Measurements from ENCODE around the gene SSPN.

The SSPN gene

DNA sequence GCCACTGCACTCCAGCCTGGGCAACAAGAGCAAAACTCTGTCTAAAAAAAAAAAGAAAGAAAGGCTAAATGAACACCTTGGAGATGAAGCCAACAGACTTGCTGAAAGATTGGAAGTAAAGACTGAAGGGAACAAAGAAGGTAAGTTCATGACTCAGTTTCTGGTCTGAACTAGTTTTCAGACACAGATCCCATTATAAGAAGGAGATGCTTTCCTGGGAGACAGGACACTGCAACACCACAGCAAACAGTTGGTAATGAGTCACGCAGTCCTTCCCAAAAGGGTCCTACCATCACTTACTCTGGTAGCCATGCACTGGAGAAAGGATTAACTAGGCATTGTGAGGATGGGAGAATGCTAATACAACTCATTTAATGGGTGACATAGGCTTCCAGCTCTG lies 97.2 kb downstream of the SSPN start:
- TF ChIP-seq, protein P1, sequence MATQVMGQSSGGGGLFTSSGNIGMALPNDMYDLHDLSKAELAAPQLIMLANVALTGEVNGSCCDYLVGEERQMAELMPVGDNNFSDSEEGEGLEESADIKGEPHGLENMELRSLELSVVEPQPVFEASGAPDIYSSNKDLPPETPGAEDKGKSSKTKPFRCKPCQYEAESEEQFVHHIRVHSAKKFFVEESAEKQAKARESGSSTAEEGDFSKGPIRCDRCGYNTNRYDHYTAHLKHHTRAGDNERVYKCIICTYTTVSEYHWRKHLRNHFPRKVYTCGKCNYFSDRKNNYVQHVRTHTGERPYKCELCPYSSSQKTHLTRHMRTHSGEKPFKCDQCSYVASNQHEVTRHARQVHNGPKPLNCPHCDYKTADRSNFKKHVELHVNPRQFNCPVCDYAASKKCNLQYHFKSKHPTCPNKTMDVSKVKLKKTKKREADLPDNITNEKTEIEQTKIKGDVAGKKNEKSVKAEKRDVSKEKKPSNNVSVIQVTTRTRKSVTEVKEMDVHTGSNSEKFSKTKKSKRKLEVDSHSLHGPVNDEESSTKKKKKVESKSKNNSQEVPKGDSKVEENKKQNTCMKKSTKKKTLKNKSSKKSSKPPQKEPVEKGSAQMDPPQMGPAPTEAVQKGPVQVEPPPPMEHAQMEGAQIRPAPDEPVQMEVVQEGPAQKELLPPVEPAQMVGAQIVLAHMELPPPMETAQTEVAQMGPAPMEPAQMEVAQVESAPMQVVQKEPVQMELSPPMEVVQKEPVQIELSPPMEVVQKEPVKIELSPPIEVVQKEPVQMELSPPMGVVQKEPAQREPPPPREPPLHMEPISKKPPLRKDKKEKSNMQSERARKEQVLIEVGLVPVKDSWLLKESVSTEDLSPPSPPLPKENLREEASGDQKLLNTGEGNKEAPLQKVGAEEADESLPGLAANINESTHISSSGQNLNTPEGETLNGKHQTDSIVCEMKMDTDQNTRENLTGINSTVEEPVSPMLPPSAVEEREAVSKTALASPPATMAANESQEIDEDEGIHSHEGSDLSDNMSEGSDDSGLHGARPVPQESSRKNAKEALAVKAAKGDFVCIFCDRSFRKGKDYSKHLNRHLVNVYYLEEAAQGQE (IDR thresholded peaks at IDR 0.05; ENCODE audit: low read depth), result no peak
- TF ChIP-seq TCF12 (IDR thresholded peaks at IDR 0.05; ENCODE audit: low read depth) (no peak), TEAD4 (IDR thresholded peaks at IDR 0.05) (no peak), RAD21 (IDR thresholded peaks at IDR 0.05; ENCODE audit: low read depth) (no peak)
- TF ChIP-seq, protein P2, sequence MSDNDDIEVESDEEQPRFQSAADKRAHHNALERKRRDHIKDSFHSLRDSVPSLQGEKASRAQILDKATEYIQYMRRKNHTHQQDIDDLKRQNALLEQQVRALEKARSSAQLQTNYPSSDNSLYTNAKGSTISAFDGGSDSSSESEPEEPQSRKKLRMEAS (IDR thresholded peaks at IDR 0.05), result no peak

DNA sequence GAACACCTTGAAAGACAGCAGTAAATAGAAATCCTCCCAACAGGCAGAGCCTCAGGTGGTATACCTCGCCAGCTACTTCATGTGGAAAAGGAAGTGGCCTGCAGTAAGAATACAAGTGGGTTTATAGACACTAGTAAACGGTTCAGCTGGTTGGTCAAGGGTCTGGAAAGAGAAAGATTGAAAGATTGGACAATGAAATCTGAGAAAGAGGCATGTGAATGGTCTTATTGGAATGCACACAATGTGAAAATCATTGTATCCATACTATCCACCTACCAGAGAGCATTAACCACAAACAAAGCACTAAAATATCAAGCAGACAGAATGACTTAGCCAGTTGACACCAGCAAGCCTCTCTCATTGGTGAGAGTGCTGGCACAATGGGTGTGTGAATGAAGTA lies 98.2 kb downstream of the SSPN start:
- TF ChIP-seq TCF12 (IDR thresholded peaks at IDR 0.05; ENCODE audit: low read depth) (no peak), CEBPB (IDR thresholded peaks at IDR 0.05) (no peak), RAD21 (IDR thresholded peaks at IDR 0.05; ENCODE audit: low read depth) (no peak), YY1 (IDR thresholded peaks at IDR 0.05; ENCODE audit: low read depth) (no peak), EGR1 (IDR thresholded peaks at IDR 0.05) (no peak), CREB1 (IDR thresholded peaks at IDR 0.05; ENCODE audit: low read depth) (no peak), EP300 (IDR thresholded peaks at IDR 0.05; ENCODE audit: borderline replicate concordance) (peak; percentile 47; the same call in 1 of the 2 replicates), NFIC (IDR thresholded peaks at IDR 0.05) (peak; percentile 41), TAF1 (IDR thresholded peaks at IDR 0.05; ENCODE audit: low read depth) (no peak), FOXM1 (IDR thresholded peaks at IDR 0.05; ENCODE audit: borderline replicate concordance, low read depth) (no peak), TEAD4 (IDR thresholded peaks at IDR 0.05) (peak; percentile 61)
- TF ChIP-seq, protein P2 (IDR thresholded peaks at IDR 0.05), result 0 out of 2 replicates have a peak, but pooled peaks have one; percentile 12

GRCh38 chr12:26295001-26295400 lies 99.6 kb downstream of the SSPN start:
- no peak for TF ChIP-seq CEBPB (IDR thresholded peaks at IDR 0.05)
- no peak for TF ChIP-seq YY1 (IDR thresholded peaks at IDR 0.05; ENCODE audit: low read depth)
- TF ChIP-seq, protein P2 (IDR thresholded peaks at IDR 0.05), result no peak
- TF ChIP-seq NFIC (IDR thresholded peaks at IDR 0.05), result no peak
- TF ChIP-seq, protein P1 (IDR thresholded peaks at IDR 0.05; ENCODE audit: low read depth), result no peak
- no peak for TF ChIP-seq FOXM1 (IDR thresholded peaks at IDR 0.05; ENCODE audit: borderline replicate concordance, low read depth)
- no peak for TF ChIP-seq TAF1 (IDR thresholded peaks at IDR 0.05; ENCODE audit: low read depth)
- no peak for TF ChIP-seq TCF12 (IDR thresholded peaks at IDR 0.05; ENCODE audit: low read depth)
- TF ChIP-seq CREB1 (IDR thresholded peaks at IDR 0.05; ENCODE audit: low read depth), result no peak
- TF ChIP-seq, protein P3, sequence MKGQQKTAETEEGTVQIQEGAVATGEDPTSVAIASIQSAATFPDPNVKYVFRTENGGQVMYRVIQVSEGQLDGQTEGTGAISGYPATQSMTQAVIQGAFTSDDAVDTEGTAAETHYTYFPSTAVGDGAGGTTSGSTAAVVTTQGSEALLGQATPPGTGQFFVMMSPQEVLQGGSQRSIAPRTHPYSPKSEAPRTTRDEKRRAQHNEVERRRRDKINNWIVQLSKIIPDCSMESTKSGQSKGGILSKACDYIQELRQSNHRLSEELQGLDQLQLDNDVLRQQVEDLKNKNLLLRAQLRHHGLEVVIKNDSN (IDR thresholded peaks at IDR 0.05), result no peak
- no peak for TF ChIP-seq EP300 (IDR thresholded peaks at IDR 0.05; ENCODE audit: borderline replicate concordance)
- TF ChIP-seq EGR1 (IDR thresholded peaks at IDR 0.05), result no peak
- no peak for TF ChIP-seq ZBTB7A (IDR thresholded peaks at IDR 0.05; ENCODE audit: low read depth)
- no peak for TF ChIP-seq RAD21 (IDR thresholded peaks at IDR 0.05; ENCODE audit: low read depth)

DNA sequence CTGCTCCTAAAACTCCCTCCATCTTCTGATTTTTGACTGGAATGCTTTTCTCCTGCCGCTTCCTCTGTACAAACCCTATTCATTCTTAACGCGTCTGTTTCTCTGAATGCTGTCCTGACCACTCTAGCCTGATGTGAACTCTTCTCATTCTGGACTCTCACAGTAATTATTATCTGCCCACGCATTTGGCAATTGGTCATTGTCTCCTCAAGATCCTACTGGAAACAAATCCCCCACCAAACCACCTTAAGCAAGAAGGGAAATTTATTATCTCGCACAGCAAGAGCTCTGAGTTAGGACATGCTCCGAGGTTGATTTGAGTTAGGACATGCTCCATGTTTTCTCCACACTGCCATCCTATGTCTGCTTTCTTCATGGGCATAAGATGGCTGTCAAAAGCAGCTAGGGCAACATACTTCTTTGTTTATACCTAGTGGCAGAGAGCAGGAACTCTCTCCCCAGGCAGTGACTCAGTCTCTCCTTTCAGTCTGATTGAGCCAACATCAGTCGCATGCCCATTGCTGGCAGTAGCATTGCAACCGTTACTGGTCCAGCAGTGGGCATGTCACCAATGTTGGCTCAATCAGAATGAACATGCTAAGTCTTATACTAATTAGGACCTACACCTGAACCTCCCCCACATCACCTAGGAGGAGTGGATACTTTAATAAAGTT lies 102.2 kb downstream of the SSPN start:
- TF ChIP-seq TAF1 (IDR thresholded peaks at IDR 0.05; ENCODE audit: low read depth) (no peak), NFIC (IDR thresholded peaks at IDR 0.05) (no peak), EP300 (IDR thresholded peaks at IDR 0.05; ENCODE audit: borderline replicate concordance) (no peak), FOXM1 (IDR thresholded peaks at IDR 0.05; ENCODE audit: borderline replicate concordance, low read depth) (no peak), ZBTB7A (IDR thresholded peaks at IDR 0.05; ENCODE audit: low read depth) (no peak), CREB1 (IDR thresholded peaks at IDR 0.05; ENCODE audit: low read depth) (no peak), YY1 (IDR thresholded peaks at IDR 0.05; ENCODE audit: low read depth) (no peak), CEBPB (IDR thresholded peaks at IDR 0.05) (no peak), TCF12 (IDR thresholded peaks at IDR 0.05; ENCODE audit: low read depth) (no peak), TEAD4 (IDR thresholded peaks at IDR 0.05) (no peak), EGR1 (IDR thresholded peaks at IDR 0.05) (no peak), RAD21 (IDR thresholded peaks at IDR 0.05; ENCODE audit: low read depth) (no peak)
- TF ChIP-seq, protein P1 (IDR thresholded peaks at IDR 0.05; ENCODE audit: low read depth), result no peak
- TF ChIP-seq, protein P2 (IDR thresholded peaks at IDR 0.05), result no peak
- TF ChIP-seq, protein P3 (IDR thresholded peaks at IDR 0.05), result no peak

All from Ishikawa (cell line).